Ishikawa (cell line): ENCODE measurements around the gene OSGIN1.

Source experiments
- NFIC ChIP-seq: IDR thresholded peaks from 2 replicates; pipeline ENCODE4 v1.6.1; 2012
- RAD21 ChIP-seq: IDR thresholded peaks from 2 replicates; pipeline ENCODE4 v1.6.1; 2012; ENCODE audit warnings: low read depth
- REST ChIP-seq: IDR thresholded peaks from 2 replicates; pipeline ENCODE4 v1.6.1; 2012; ENCODE audit warnings: low read depth, mild to moderate bottlenecking

GRCh38 chr16:83936581-83937165 is 16.4 kb upstream of the OSGIN1 start:
- TF ChIP-seq REST (no peak), NFIC (no peak), RAD21 (no peak)
